Right renal cortex interstitium (tissue), 3 donors: ENCODE results near the gene CORO1C. TPM values are rescaled to one million over a fixed set of nuclear protein-coding genes. Genes with fewer than 3 reads are reported as not detected.

Experiments
- DNase-seq, 3 donors: peaks; one replicate each; pipeline ENCODE4 v3.0.0-alpha.2; 2013; ENCODE audit warnings: low read depth in 3 of 3, low spot score in 2 of 3
- polyA plus RNA-seq, 3 donors: library from polyadenylated mRNA; unstranded; fragments of 120-200 nt; gene quantifications; one replicate each; pipeline ENCODE4 v1.2.1, GENCODE V29; 2013; ENCODE audit not compliant: insufficient read length in 3 of 3

The CORO1C gene
- polyA plus RNA-seq, 3 donors, result 57.9 to 62.0 (median 58.3) TPM

- no peak for DNase-seq
Observed at GRCh38 chr12:108653922-108654321, 77.4 kb downstream of the CORO1C start.

GRCh38 chr12:108653082-108653516, 78.2 kb downstream of the CORO1C start:
- DNase-seq, result no peak

GRCh38 chr12:108650083-108650482, 81.2 kb downstream of the CORO1C start:
- DNase-seq, result no peak

- DNase-seq, result no peak
Observed at GRCh38 chr12:108649669-108650068, 81.6 kb downstream of the CORO1C start.

- no peak for DNase-seq
Observed at GRCh38 chr12:108649126-108649525, 82.2 kb downstream of the CORO1C start.

GRCh38 chr12:108648371-108648770, 82.9 kb downstream of the CORO1C start:
- DNase-seq, result no peak

- no peak for DNase-seq
Observed at GRCh38 chr12:108647585-108648287, 83.6 kb downstream of the CORO1C start.

- DNase-seq, result no peak
Observed at GRCh38 chr12:108646600-108647579, 84.4 kb downstream of the CORO1C start.

- DNase-seq, result no peak
Observed at GRCh38 chr12:108645686-108646599, 85.4 kb downstream of the CORO1C start.

GRCh38 chr12:108644811-108645120, 86.6 kb downstream of the CORO1C start:
- no peak for DNase-seq

- DNase-seq, result no peak
Observed at GRCh38 chr12:108643941-108644810, 87.1 kb downstream of the CORO1C start.

GRCh38 chr12:108642899-108643654, 88.2 kb downstream of the CORO1C start:
- DNase-seq, result no peak

- no peak for DNase-seq
Observed at GRCh38 chr12:108642269-108642870, 88.9 kb downstream of the CORO1C start.

GRCh38 chr12:108641446-108642268, 89.7 kb downstream of the CORO1C start:
- DNase-seq, result no peak

- no peak for DNase-seq
Observed at GRCh38 chr12:108640802-108641445, 90.4 kb downstream of the CORO1C start.

- DNase-seq, result no peak
Observed at GRCh38 chr12:108638997-108639822, 92.1 kb downstream of the CORO1C start.
